GM21447 (cell line): ENCODE data around the gene FBF1.
"Not testable (repeated sequence)": the region's sequence is repeated elsewhere in the genome, so short reads cannot be mapped to it uniquely, and the experiment has no call there.

Experiments
- ATAC-seq: cut with Tn5 transposase; IDR thresholded peaks from one replicate; pipeline ENCODE4 v1.9.1; 2021; ENCODE audit not compliant: unreplicated experiment

FBF1 gene

DNA sequence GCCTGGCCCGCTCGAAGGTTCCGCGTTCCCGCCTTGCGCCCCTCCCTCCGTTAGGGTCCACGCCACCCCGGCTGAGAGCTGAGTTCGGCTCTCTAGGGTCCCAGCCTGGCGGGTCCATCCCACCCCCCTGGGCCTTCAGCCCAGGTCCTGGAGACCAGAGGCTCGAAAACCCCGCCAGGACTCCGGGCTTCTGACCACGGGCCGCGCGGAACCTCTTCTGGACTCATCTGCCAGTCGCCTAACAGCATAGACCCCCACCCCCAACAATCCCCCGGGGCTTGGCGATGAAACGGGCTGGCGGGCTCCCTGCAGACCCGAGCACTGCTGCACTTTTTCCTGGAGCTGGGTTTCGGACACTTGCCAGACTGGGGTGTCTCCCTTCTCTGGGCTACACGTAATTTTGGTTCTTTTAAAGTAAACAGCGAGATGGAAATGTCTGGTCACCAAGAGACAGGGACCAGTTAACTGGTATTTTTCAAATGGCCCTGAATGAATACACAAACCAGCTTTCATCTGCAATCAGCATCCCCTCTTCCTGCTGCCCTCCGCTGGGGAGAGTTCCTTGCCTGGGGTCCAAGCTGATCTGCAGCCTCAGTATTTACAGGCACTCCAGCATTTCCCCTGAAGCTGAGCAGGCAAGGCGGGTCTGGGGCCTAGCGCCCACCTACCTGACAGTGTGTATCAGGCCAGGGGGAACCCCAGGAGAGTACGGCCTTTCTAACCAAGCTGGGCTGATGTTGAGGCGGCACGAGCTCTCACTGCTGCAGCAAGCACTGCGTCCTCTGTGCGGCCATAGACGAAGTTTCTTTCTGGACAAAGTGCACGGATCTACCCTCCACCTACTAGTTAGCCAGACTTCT, 43.5 kb downstream of the FBF1 start:
- ATAC-seq, result no peak

DNA sequence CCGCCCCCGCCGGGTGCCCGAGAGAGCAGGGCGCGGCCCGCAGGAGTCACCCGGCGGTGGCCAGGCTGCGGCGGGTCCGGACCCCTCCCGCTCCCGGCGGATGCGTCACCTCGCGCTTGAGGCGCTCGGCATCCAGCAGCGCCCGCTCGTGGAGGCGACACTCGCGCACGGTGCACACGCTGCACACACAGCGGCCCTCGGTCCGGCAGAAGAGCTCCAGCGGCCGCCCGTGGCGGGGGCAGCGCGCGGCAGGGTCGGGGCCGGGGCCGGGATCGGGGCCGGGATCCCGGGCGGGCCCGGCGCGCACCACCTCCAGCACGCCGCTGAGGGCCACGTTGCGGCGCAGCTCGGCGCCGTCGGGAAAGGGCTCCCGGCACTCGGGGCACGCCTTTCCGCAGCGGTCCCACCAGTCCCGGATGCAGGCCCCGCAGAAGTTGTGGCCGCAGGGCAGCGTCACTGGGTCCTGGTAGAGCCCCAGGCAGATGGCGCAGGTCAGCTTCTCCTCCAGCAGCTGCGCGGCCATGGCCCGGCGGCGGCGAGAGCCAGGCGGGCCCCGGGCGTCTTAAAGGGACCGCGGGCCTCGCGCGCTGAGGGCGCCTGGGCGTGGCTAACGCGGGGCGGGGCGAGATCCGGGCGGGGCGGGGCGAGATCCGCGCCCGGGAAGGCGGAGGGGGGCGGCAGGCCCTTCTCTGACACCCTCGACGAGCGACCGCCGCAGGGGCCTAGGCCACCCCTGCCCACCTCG, 44.3 kb downstream of the FBF1 start, which contains the start of gene TRIM65:
TSS of gene TRIM65 (minus strand) at position 537 of the 745 bp plus-strand sequence. CDS start at position 523, 14 bp downstream.
- ATAC-seq, result peak; percentile 62

DNA sequence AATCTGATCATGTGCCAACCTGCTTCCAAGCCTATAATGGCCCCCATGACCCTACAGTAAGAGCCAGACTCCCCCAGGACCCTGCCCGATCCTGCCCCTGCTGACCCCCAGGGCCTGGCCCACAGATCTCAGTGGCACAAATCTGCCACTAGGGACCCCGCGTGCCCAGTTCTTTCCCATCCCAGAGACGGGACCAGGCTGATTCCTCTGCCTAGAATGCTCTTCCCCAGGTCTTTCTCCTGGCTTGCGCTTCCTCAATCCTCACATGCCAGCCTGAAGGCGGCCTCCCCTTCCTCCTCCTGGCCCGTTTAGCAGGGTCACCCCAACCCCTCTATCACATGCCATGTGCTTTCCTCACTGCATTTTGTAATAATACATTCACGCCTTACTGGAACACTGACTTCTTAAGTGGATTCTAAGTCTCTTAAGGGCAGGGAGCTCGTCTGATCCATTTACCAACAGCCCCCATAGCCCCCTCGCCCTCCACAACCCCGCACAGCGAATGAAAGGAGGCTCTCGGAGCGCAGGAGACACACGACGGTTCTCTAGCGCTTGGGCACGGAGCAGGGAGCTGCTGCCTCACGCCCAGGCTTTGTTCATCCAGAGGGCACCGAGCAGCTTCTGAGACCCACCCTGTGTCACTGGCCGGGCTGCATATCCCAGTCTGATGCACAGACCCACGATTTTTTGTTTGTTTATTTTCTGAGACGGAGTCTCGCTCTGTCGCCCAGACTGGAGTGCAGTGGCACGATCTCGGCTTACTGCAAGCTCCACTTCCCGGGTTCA, 45.3 kb downstream of the FBF1 start:
- ATAC-seq, result no peak

DNA sequence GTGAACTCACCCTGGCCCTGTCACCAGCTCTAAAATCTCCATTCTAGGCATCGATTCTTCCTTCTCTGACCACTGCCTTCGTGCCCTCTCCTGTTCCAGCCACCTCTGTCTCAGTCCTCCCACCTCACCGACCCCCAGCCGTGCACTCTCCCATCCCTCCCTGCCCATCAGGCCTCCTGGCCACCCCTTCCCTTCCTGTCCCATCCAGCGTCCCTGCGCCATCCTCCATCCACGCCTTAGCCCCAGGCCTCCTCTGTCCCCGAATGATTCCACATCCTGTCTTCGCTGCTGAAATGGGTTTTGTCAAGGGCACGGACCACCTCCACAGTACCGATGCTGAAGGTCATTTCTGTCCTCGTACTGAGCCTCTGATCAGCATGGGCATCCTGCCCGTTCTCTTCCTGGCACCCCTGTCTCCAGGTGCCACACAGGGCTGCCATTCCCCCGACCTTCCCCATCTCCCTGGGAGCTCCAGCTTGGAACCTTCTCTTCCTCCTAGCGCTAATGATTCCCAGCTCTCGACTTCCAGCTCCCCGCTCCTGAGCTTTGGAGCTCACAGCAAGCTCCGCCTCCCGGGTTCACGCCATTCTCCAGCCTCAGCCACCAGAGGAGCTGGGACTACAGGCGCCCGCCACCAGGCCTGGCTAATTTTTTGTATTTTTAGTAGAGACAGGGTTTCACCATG, 46.7 kb downstream of the FBF1 start:
- no peak for ATAC-seq

DNA sequence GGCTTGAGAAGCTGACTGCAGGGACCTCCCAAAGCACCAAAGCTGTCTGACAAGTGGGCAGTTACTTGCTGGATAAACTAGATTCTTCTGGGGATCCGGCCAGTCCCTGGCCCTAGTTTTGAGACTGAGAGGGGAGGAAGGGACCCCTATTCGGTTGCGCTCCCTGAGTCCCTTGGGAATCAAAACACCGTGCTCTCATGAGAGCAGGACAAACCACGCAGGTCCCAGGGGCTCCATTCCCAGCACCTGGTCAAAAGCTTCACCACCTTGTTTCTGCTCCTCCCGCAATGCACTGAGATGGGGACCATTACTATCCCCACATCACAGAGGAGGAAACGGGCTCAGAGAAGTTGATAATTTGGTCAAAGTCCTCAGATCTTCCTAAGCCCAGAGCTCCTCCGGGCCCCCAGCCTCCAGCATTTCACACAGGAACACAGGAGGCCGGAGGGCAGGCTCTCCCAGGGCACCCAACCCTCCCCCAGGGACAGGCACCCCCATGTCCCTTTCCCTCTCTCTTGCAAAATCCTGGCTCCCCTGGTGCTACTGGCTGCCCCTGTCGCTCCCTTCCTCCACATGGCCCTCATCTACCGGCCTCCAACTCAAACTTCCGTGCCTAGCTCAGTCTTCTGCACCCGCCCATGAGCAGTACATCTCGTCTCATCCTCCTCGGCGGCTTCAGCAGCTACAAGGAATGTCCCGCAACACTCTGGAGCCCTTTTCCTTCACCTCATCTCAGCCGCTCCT, 47.4 kb downstream of the FBF1 start:
- ATAC-seq, result no peak

DNA sequence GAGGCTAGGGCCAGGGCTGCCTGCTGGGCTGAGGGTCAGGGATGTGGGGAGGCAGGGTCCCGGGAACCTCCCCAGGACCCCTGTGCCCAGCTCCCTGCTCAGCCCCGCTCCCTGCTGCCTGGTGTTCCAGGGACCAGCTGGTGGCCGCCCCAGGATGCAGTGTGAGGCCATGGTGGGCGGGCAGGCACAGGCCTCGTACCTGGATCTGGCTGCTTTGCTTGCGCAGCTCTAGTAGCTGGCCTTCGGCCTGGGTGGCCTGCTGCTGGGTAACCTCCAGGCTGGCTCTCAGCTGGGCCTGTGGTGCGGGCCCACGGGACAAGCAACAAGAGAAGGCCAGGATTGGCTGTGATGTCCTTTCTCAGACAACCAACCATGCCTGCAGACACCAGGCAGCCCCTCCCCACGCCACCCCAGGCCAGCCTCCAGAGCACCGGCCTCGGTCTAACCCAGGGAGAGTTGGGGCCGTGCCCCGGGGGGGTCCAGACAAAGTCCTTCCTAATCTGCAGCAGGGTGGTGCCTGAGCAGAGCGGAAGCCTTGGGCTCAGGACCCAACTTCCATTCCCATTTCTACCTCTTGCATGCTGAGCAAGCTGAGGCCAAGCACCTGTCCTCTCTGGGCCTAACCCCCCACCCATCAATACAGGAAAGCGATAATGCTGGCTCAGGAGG, 48.2 kb downstream of the FBF1 start:
- no peak for ATAC-seq

DNA sequence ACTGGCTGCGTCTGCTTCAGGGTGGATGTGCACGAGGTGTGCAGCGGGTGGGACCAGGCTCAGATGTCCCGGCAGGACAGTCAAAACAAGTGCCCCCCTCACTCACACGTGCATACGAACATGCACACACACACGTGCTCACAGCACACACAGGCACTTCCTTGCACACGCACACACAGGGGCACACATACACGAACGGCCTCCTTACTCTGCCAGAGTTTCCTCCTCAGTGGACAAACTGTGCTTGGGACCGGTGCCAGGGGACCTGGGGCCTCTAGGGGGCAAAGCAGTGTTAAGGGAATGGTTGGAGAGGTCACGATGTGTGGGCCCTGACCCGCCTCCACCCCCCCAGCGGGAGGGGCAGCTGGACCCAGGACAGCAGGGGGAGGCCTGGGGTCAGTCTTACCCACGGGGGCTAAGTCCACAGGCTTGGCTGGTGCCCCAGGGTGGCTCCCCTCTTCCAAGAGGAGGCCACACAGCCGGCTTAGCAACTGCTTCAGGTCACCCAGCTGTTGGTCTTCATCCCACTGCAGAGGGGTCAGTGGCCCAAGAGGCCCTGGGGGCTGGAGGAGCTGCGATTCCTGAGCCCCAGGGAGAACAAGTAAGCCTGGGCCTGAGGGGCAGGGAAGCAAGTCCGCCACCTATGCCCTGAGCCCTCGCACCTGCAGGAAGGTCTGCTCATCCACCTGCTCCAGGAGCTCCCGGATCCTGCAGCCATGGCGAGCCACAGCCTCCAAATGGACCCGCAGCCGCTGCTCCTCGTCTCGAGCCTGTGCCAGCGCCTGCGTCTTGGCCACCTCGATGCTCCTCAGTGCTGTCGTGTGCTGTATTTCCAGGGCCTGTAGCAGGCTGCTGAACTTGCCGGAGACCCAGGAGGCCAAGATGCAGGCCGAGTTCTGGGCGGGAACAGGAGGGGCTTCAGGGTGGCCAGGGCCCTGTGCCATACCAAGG, 49.0 kb downstream of the FBF1 start:
- no peak for ATAC-seq

DNA sequence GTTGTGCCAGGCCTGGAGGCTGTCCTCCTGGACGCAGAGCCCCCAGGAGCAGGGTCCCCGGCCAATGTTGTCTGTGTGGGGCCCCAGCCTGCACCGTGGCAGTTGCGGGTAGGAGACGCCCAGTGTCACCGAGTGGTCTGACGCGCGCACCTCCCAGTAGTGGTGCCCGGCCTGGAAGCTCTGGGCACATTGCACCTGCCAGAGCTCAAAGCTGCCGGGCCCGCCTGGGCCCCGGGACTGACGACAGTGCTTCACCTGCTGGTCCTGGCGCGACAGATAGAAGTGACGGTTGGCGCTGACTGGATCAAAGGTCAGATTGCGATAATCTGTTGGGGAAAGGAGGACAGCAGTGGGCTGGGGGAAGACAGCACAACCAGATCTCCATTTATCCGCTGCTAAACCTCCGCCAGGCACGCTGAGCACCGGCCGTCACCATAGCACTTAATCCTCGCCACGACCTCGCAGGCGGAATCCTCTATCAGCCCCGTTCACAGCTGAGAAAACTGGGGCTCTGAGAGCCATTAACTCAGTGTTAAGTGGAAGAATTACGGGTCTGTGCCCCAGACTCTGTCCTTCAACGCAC, 49.7 kb downstream of the FBF1 start:
- no peak for ATAC-seq

DNA sequence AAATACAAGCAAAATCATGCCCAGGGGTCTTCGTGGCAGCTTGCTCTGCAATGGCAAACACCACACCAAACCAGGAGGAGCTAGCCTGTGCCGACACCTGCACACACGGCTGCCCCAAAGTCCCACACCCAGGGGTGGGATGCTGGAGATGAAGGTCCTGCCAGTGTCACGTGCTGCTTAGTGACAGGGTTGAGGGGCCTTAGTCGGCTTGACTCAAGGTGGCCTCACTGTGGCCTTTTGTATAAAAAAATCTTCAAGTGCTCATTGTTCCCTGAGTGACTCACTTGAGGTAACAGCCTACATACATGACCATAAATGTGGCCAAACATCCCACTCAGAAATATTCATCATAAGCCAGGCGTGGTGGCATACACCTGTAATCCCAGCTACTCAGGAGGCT, 51.4 kb downstream of the FBF1 start:
- no peak for ATAC-seq

DNA sequence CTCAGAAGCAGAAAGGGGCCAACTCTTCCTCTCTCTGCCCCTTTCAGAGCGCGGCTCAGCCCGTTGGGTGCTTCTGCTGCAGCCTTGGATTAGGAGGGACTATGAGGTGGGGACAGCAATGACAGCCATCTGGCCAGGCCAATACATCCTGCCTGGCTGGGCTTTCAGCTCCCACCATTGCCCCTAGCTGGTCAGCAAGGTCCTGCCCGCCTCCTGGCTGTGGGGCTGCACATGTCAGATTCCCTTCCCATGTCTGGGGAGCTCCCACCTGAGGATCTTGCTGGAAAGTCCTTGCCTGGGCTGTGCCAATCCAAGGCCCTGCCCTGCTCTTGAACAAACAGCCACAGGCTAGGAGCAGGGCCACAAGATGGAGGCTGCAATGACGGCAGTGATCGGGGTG, 52.4 kb downstream of the FBF1 start:
- ATAC-seq, result no peak

DNA sequence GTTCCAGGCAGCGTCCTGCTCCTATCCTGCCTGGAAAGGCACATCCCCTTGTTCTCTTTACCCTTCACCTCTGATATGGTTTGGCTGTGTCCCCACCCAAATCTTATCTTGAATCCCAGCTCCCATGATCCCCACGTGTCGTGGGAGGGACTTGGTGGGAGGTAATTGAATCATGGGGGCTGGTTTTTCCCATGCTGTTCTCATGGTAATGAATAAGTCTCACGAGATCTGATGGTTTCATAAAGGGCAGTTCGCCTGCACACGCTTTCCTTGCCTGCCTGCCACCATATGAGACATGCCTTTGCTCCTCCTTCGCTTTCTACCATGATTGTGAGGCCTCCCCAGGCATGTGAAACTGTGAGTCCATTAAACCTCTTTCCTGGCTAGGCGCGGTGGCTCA, 55.0 kb downstream of the FBF1 start:
- ATAC-seq, result not testable (repeated sequence)

DNA sequence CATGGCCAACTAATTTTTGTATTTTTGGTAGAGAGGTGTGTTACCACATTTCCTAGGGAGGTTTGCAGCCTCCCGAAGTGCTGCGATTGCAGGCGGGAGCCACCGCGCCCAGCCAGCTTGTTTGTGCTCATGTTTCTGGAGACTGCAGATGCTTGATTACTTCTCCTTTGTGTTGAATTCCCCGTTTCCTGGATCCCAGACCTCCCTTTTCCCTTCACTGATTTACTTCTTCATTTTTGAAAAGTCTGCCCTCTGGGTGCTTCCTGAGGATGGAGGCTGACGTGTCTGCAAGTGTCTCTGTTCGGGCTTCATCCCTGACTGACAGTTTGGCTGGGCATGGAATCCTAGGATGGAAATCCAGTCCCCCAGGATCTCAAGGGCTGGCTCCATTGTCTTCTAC, 55.4 kb downstream of the FBF1 start:
- no peak for ATAC-seq

DNA sequence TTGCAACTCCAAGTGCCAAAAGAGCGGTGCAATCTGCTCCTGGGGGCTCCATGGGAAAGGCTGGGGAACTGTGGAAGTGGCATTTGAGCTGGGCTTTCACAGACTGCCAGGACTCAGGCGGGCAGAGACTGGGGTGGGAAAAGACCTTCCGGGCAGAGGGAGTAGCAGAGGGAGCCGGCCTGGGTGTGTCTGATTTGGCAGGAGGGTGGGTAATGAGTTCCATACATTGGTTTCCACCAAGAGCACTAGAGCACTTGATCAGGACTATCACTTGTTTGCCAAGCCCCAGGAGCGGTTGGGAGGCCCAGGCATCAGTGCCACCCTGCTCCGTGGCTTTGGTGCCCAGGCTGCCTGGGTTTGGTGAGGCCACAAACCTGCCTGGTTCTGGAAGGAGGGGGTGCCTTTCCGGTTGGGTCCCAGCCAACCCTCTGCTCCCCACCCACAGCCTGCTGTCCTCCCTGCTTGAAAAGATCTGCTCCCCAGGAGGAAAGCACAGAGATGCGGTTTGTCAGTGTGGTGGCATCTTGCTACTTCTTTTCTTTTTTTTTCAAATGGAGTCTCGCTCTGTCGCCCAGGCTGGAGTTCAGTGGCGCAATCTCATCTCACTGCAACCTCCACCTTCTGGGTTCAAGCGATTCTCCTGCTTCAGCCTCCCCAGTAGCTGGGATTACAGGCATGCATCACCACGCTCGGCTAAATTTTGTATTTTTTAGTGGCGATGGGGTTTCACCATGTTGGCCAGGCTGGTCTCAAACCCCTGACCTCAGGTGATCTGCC, 59.0 kb downstream of the FBF1 start:
- ATAC-seq, result no peak

DNA sequence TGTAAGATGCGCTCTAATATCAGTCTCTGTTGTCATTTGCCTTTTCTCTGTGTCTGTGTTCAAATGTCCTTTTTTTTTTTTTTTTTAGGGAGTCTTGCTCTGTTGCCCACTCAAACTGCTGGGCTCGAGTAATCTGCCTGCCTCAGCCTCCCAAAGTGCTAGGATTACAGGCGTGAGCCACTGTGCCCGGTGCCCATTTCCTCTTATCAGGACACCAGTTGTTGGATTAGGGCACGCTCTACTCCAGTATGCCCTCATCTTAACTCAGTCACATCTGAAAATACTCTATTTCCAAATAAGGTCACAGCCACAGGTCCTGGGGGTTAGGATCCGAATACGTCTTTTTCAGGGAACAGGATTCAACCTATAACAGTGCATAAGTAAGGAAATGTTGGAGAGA, 60.6 kb downstream of the FBF1 start:
- no peak for ATAC-seq

DNA sequence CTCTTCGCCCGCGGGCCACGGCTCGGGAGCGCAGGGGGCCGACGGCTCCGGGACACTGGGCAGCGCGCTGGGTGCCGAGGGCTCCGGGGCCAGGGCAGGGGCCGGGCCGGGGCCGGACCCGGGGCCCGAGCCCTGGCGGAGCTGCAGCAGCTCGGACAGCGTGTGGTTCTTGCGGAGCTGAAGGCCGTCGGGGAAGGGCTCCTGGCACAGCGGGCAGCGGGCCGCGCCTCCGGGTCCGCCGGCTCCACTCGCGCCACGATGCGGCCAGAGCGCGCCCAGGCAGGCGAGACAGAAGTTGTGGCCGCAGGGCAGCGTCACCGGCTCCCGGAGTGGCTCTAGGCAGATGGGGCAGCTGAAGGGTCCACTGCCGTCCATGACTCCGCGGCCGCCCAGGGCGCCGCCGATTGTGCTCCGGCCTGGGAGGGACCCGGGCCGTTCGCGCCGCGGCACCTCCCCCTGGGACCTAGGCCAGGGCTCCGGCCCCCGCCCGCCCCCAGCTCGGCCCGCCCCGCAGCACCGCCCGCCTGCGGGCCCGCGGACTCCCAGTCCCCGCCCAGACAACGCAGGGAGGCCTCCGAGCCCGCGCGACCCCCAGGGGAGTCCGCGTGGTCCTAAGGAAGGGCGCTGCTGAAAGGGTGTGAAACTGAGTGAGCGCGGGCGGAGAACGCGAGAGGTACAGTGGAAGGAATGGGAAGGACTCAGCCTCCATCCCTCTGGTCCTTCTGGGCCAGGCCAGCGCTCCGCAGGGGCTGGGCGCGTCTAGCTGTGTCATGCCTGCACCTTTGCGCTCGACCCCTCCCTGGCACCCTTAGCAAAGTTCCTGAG, 62.5 kb downstream of the FBF1 start, which contains the start of gene TRIM47:
TSS of gene TRIM47 (minus strand) at position 408 of the 825 bp plus-strand sequence. CDS start at position 375, 33 bp downstream.
- no peak for ATAC-seq

DNA sequence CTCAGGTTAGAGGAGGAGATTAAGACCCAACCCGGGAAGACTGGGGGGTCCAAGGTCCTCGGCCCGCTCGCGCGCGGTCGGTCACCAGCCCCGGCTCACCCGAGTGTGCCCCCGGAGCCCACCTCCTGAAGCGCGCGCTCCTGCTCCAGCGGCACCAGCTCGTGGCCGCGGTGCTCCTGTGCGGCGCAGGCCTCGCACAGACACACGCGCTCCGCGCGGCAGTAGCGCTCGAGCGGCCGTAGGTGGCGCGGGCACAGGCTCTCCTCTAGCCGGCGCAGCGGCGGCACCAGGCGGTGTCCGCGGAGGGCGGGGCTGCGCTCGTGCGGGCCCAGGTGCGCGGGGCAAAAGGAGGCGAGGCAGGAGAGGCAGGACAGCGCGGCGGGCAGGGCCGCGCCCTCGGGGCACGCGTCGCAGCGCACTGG, 63.1 kb downstream of the FBF1 start:
- no peak for ATAC-seq
